K562 (cell line): ENCODE measurements around the gene OR2T34. TPM values are rescaled to one million over a fixed set of nuclear protein-coding genes. Genes with fewer than 3 reads are reported as not detected.

ENCODE experiments used
- ATAC-seq: fragments of 200-7000 bp; cut with Tn5 transposase; 3 replicates; pipeline ENCODE4 v1.9.1; 2020; ENCODE audit warnings: moderate library complexity
- BruUV-seq: library from RNA; stranded (reverse); fragments of 400-500 nt; replicated peaks from 2 replicates; lab custom pipeline; 2021; lab: Mats Ljungman, UMichigan
- CTCF ChIA-PET: fragments of 300-600 bp; formaldehyde crosslinking; extraction: SDS; loops from one replicate; lab custom pipeline; 2021; ENCODE audit warnings: low intra/inter-chr PET ratio; lab: Yijun Ruan, JAX
- POLR2A ChIA-PET: fragments of 300-600, 350-650 bp; sonication (Branson Sonifier 250); formaldehyde crosslinking; extraction: SDS; loops from one replicate; lab custom pipeline; 2021; ENCODE audit warnings: antibody characterized with exemption, inconsistent platforms; lab: Yijun Ruan, JAX
- DNase-seq, 4 experiments: peaks; one replicate each; pipeline versions ENCODE4 v3.0.0 to v3.0.0-alpha.2; 2011 to 2018; ENCODE audit warnings: low spot score in 3 of 4, mixed read lengths in 3 of 4; ENCODE audit errors: extremely low read depth in 1 of 4
- FAIRE-seq: peaks from 2 replicates; lab custom pipeline; 2011; peaks lifted over from hg19 to GRCh38; lab: Jason Lieb, UNC
- H2AFZ ChIP-seq: 2 replicates; pipeline ENCODE4 v1.6.0; 2011; ENCODE audit warnings: low read depth, low read length, control low read depth, inconsistent platforms
- H3K27ac ChIP-seq: fragments of 200-600 bp; 3 replicates; pipeline ENCODE4 v1.8.0; 2011; ENCODE audit warnings: low read depth, mild to moderate bottlenecking, control low read depth, inconsistent platforms, low read length, moderate library complexity, mixed read lengths; ENCODE audit errors: extremely low read depth
- H3K27me3 ChIP-seq, 2 experiments: fragments of 300-600 bp in 1 of 2; 2 replicates in 1 of 2; 3 replicates in 1 of 2; pipeline versions ENCODE4 v1.6.0 to v1.8.0; 2011; ENCODE audit warnings: inconsistent platforms in 2 of 2, low read length in 2 of 2, mild to moderate bottlenecking in 1 of 2, mixed read lengths in 1 of 2, moderate library complexity in 1 of 2; ENCODE audit not compliant: control insufficient read depth in 2 of 2, insufficient read depth in 2 of 2
- H3K36me3 ChIP-seq: fragments of 300-600 bp; 3 replicates; pipeline ENCODE4 v1.8.0; 2011; ENCODE audit warnings: mild to moderate bottlenecking, low read length, inconsistent platforms; ENCODE audit not compliant: control insufficient read depth, insufficient read depth
- H3K4me1 ChIP-seq, 2 experiments: fragments of 200-600 bp in 1 of 2; replicated peaks in 1 of 2; 2 replicates in 1 of 2; 3 replicates in 1 of 2; pipeline versions ENCODE4 v1.5.1 to v1.8.0; 2011; ENCODE audit warnings: inconsistent platforms in 2 of 2, low read length in 2 of 2, mild to moderate bottlenecking in 1 of 2, mixed read lengths in 1 of 2, moderate library complexity in 1 of 2; ENCODE audit not compliant: control insufficient read depth in 2 of 2, insufficient read depth in 2 of 2
- H3K4me2 ChIP-seq: 2 replicates; pipeline ENCODE4 v1.6.1; 2011; ENCODE audit warnings: low read length, control low read depth, inconsistent platforms, mixed read lengths; ENCODE audit not compliant: insufficient read depth
- H3K4me3 ChIP-seq: fragments of 200-600 bp; sonication (generic), shearing (Covaris generic); 2 replicates; pipeline ENCODE4 v1.5.1; 2016; ENCODE audit warnings: control low read depth, inconsistent platforms
- H3K79me2 ChIP-seq: fragments of 200-600 bp; 3 replicates; pipeline ENCODE4 v1.8.0; 2011; ENCODE audit warnings: low read length, inconsistent platforms; ENCODE audit not compliant: control insufficient read depth, insufficient read depth
- H3K9ac ChIP-seq, 2 experiments: 2 replicates each; pipeline versions ENCODE4 v1.6.0 to v1.6.1; 2011; ENCODE audit warnings: low read depth in 2 of 2, low read length in 2 of 2, control low read depth in 1 of 2, inconsistent platforms in 1 of 2, mild to moderate bottlenecking in 1 of 2, mixed read lengths in 1 of 2; ENCODE audit not compliant: insufficient read depth in 1 of 2
- H3K9me1 ChIP-seq: one replicate; pipeline ENCODE4 v1.6.0; 2011; ENCODE audit warnings: inconsistent platforms, mild to moderate bottlenecking, low read length, moderate library complexity; ENCODE audit not compliant: control insufficient read depth, insufficient read depth
- H3K9me3 ChIP-seq: replicated peaks from 2 replicates; pipeline ENCODE4 v1.5.1; 2011; ENCODE audit warnings: low read depth, low read length, inconsistent platforms; ENCODE audit not compliant: control insufficient read depth, insufficient read depth
- H4K20me1 ChIP-seq: replicated peaks from 2 replicates; pipeline ENCODE4 v1.6.1; 2011; ENCODE audit warnings: low read length, inconsistent platforms, mixed read lengths; ENCODE audit not compliant: control insufficient read depth, insufficient read depth
- ATF6 ChIP-seq: sonication (generic); formaldehyde crosslinking; IDR thresholded peaks from 2 replicates; pipeline ENCODE4 v1.4.0; 2020; ENCODE audit warnings: mild to moderate bottlenecking, missing genetic modification reagents
- BACH1 ChIP-seq: fragments of 200-800 bp; sonication (Bioruptor generic); IDR thresholded peaks from 2 replicates; pipeline ENCODE4 v1.6.1; 2016; ENCODE audit warnings: missing genetic modification characterization, missing compliant biosample characterization
- ELF2 ChIP-seq: fragments of 250-450 bp; sonication (Bioruptor Pico); IDR thresholded peaks from 2 replicates; pipeline ENCODE4 v1.5.0; 2021; ENCODE audit warnings: mild to moderate bottlenecking
- IRF1 ChIP-seq: sonication (generic); formaldehyde crosslinking; IDR thresholded peaks from 2 replicates; pipeline ENCODE4 v1.8.0; 2022; ENCODE audit warnings: missing genetic modification reagents, mild to moderate bottlenecking, borderline replicate concordance
- NR4A1 ChIP-seq, 2 experiments: fragments of 250-450 bp in 1 of 2; fragments of 450-650 bp in 1 of 2; sonication (Bioruptor Pico) in 1 of 2; IDR thresholded peaks; 2 replicates each; pipeline versions ENCODE4 v1.4.0 to v1.6.1; 2016 to 2020; ENCODE audit warnings: mild to moderate bottlenecking in 2 of 2, missing compliant biosample characterization in 1 of 2, missing genetic modification characterization in 1 of 2, moderate library complexity in 1 of 2
- RFX7 ChIP-seq: fragments of 250-450 bp; sonication (Bioruptor Pico); IDR thresholded peaks from 2 replicates; pipeline ENCODE4 v1.5.1; 2021; ENCODE audit warnings: mild to moderate bottlenecking
- THAP7 ChIP-seq: fragments of 250-450 bp; sonication (Bioruptor Pico); IDR thresholded peaks from 2 replicates; pipeline ENCODE4 v1.5.0; 2021
- USF2 ChIP-seq: sonication (generic); formaldehyde crosslinking; IDR thresholded peaks from 2 replicates; pipeline ENCODE4 v1.5.0; 2020; ENCODE audit warnings: missing genetic modification reagents
- ZBTB8A ChIP-seq: fragments of 450-650 bp; IDR thresholded peaks from 2 replicates; pipeline ENCODE4 v1.6.1; 2018; ENCODE audit warnings: mild to moderate bottlenecking, moderate library complexity; ENCODE audit not compliant: partially characterized antibody
- ZKSCAN1 ChIP-seq: fragments of 150-350 bp; IDR thresholded peaks from 2 replicates; pipeline ENCODE4 v1.6.1; 2016; ENCODE audit warnings: low read depth, low read length
- ZNF263 ChIP-seq: sonication (generic); formaldehyde crosslinking; IDR thresholded peaks from 2 replicates; pipeline ENCODE4 v1.8.0; 2022; ENCODE audit warnings: mild to moderate bottlenecking, missing genetic modification reagents, borderline replicate concordance
- ZNF398 ChIP-seq: fragments of 250-450 bp; sonication (Bioruptor Pico); IDR thresholded peaks from 2 replicates; pipeline ENCODE4 v1.8.0; 2021; ENCODE audit warnings: moderate library complexity, mild to moderate bottlenecking, inconsistent platforms
- ZNF551 ChIP-seq: fragments of 250-450 bp; sonication (Bioruptor Pico); IDR thresholded peaks from 2 replicates; pipeline ENCODE4 v1.5.0; 2021; ENCODE audit warnings: mild to moderate bottlenecking, moderate library complexity
- ZNF766 ChIP-seq: fragments of 200-800 bp; sonication (Bioruptor generic); conservative IDR thresholded peaks from 2 replicates; pipeline ENCODE4 v1.6.1; 2016; ENCODE audit warnings: missing genetic modification characterization, missing compliant biosample characterization
- WGBS: fragments of 100-300 bp; shearing (Covaris generic); methylation state at CpG from one replicate; pipeline ENCODE4 v1.1.6; 2016; ENCODE audit warnings: low coverage, mixed read lengths; ENCODE audit not compliant: insufficient coverage; ENCODE audit errors: missing lambda C conversion rate; 5-methylcytosine and 5-hydroxymethylcytosine counted together
- in situ Hi-C: fragments of 300-500 bp; cut with MboI; formaldehyde crosslinking; loops from 4 replicates; pipeline ENCODE4 v1.15.0; 2018; ENCODE audit warnings: inconsistent platforms, mixed read lengths
- intact Hi-C: fragments of 100-400 bp; cut with micrococcal nuclease; formaldehyde crosslinking; loops from 2 replicates; pipeline ENCODE4 v1.14.2; 2022
- polyA plus RNA-seq, 8 experiments: library from polyadenylated mRNA; depleted of rRNA in 4 of 8; stranded (reverse) in 5 of 8; unstranded in 3 of 8; fragments of >200 nt; fragmentation: Nextera tagmentation in 2 of 8; fragmentation: Illumina TruSeq in 1 of 8; extraction: Ambion mirVana in 2 of 8; extraction: Trizol in 1 of 8; gene quantifications; 2 replicates each; pipeline versions ENCODE4 v1.2.1 to v1.2.3, GENCODE V29; 2011 to 2014; ENCODE audit warnings: inconsistent platforms in 1 of 8, missing spikeins in 1 of 8
- total RNA-seq, 7 experiments: library from RNA; depleted of rRNA in 6 of 7; stranded (reverse); fragments of >200 nt in 6 of 7; fragmentation: Illumina TruSeq in 2 of 7; extraction: Trizol in 2 of 7; gene quantifications; 2 replicates each; pipeline versions ENCODE4 v1.2.1 to v1.2.3, GENCODE V29; 2011 to 2021; ENCODE audit warnings: low replicate concordance in 1 of 7

OR2T34 gene
- total and polyA plus RNA-seq, 9 of the 15 experiments (the other 6 are each of a cell fraction or from before 2014, with no cell fraction given), result not detected

- intact Hi-C loops, result no loop called here
- WGBS, result 8% methylated on average over 2 of the region's 3 CpGs
- Histone ChIP-seq H3K27me3 (no peaks in the 10 kb centered on the region), H3K79me2 (no peaks in the 10 kb centered on the region), H3K4me2 (no peak overlapping the region), H3K36me3 (no peaks in the 10 kb centered on the region), H4K20me1 (no peaks in the 10 kb centered on the region), H3K9me1 (no peaks in the 10 kb centered on the region), H3K27ac (no peak overlapping the region), H2AFZ (no peak overlapping the region), H3K9me3 (no peaks in the 10 kb centered on the region), H3K4me1 (no peaks in the 10 kb centered on the region), H3K4me3 (no peak overlapping the region), H3K9ac (no peak overlapping the region)
- TF ChIP-seq ZNF398 (CRISPR knock-in tag) (no peak), ZBTB8A (no peak), NR4A1 (CRISPR knock-in tag; IDR thresholded peaks at IDR 0.05) (no peak), NR4A1 (tag; IDR thresholded peaks at IDR 0.05) (no peak), THAP7 (CRISPR knock-in tag) (no peak), ZNF263 (no peak), ZNF551 (CRISPR knock-in tag) (no peak), RFX7 (no peak), USF2 (CRISPR knock-in tag) (no peak), IRF1 (CRISPR knock-in tag) (no peak), ZKSCAN1 (no peak), ZNF766 (CRISPR knock-in tag) (no peak), ELF2 (CRISPR knock-in tag) (no peak), BACH1 (no peak), ATF6 (CRISPR knock-in tag) (no peak)
- no peak for ATAC-seq
- CTCF ChIA-PET, result no interaction called here
- in situ Hi-C loops, result no loop called here
- no peak for FAIRE-seq
- DNase-seq, result no peak
- POLR2A ChIA-PET, result no interaction called here
- BruUV-seq, result no TSS peak
These were observed 10.7 kb upstream of the OR2T34 start for GRCh38 chr1:248585266-248585665.
